ENCODE measurements around the gene CFAP77.

Gene CFAP77

GRCh38 chr9:132395560-132395959, 14.5 kb upstream of the CFAP77 start:
- no peak overlapping the region for H3K4ac ChIP-seq (ENCODE audit: low read depth, low read length)
- no peak overlapping the region for H2BK5ac ChIP-seq (ENCODE audit: low read depth, low read length, poor library complexity)
- no peak overlapping the region for H2AFZ ChIP-seq (ENCODE audit: insufficient read depth, low read length, poor library complexity)
- no peak for DNase-seq
- no peak overlapping the region for H2AK5ac ChIP-seq (ENCODE audit: low read length)
- no peak overlapping the region for H2BK12ac ChIP-seq (ENCODE audit: low read length)
- H3K14ac ChIP-seq (ENCODE audit: low read length): no peak overlapping the region
- no peak overlapping the region for H3K9ac ChIP-seq (ENCODE audit: low read length)
- no peak overlapping the region for H4K12ac ChIP-seq (ENCODE audit: low read depth, low read length)
- H4K8ac ChIP-seq (ENCODE audit: low read depth, low read length): no peak overlapping the region
- H3K27ac ChIP-seq (ENCODE audit: low read depth, low read length): no peak overlapping the region
- H3K4me2 ChIP-seq (ENCODE audit: low read length): no peak overlapping the region
- no peak overlapping the region for H2BK120ac ChIP-seq (ENCODE audit: insufficient read depth, low read length, poor library complexity)
- H4K91ac ChIP-seq (ENCODE audit: low read depth, low read length): no peak overlapping the region
- no peaks in the 10 kb centered on the region for H3K4me1 ChIP-seq (ENCODE audit: control insufficient read depth in 1 of 2, insufficient read depth in 2 of 2, low read length in 2 of 2)
- no CpG with 5 or more reads among the region's 11 CpGs for WGBS (ENCODE audit: extremely low coverage, insufficient coverage, insufficient read length)
- no peak overlapping the region for H3K18ac ChIP-seq (ENCODE audit: low read length)
- H3K9me3 ChIP-seq (ENCODE audit: insufficient read depth, low read depth, low read length): peaks cover 2% of the 10 kb centered on the region
- no peaks in the 10 kb centered on the region for H3K79me1 ChIP-seq (ENCODE audit: low read length)
- H3K23ac ChIP-seq (ENCODE audit: low read length): no peak overlapping the region
- no peak overlapping the region for H3K4me3 ChIP-seq (ENCODE audit: low read depth, low read length)
- H3K27me3 ChIP-seq (ENCODE audit: insufficient read depth, low read length): no peaks in the 10 kb centered on the region
- no peaks in the 10 kb centered on the region for H3K79me2 ChIP-seq (ENCODE audit: control insufficient read depth, insufficient read depth, low read length, poor library complexity)
- H3K36me3 ChIP-seq (ENCODE audit: control insufficient read depth in 1 of 2, insufficient read depth in 2 of 2, low read length in 2 of 2): peaks cover 37 to 62% of the 10 kb centered on the region in 2 experiments

DNA sequence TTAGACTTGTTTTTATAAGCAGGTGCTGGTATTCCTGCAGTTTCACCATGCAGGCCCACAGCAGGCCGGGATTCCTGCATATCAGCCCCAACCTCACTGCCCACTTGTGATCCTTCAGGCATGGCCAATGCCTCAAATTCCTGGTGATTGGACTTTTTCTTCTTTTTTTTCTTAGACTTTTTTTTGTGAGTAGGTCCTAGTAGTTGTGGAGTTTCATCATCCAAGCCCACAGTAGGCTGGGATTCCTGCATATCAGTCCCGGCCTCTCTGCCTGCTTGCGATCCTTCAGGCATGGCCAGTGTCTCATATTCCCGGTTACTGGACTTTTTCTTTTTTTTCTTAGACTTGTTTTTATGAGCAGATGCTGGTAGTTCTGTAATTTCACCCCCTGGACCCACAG, 8.2 kb upstream of the CFAP77 start:
- no CpG with 5 or more reads among the region's 4 CpGs for WGBS (ENCODE audit: extremely low coverage, insufficient coverage, insufficient read length)
- Histone ChIP-seq H3K23ac (ENCODE audit: low read length) (no peak overlapping the region), H4K12ac (ENCODE audit: low read depth, low read length) (no peak overlapping the region), H3K27me3 (ENCODE audit: insufficient read depth, low read length) (no peaks in the 10 kb centered on the region), H2AK5ac (ENCODE audit: low read length) (no peak overlapping the region), H3K14ac (ENCODE audit: low read length) (no peak overlapping the region), H3K4me3 (ENCODE audit: low read depth, low read length) (no peak overlapping the region), H4K91ac (ENCODE audit: low read depth, low read length) (no peak overlapping the region), H2BK12ac (ENCODE audit: low read length) (no peak overlapping the region), H3K27ac (ENCODE audit: low read depth, low read length) (no peak overlapping the region), H2BK5ac (ENCODE audit: low read depth, low read length, poor library complexity) (no peak overlapping the region), H3K4me1 (ENCODE audit: control insufficient read depth in 1 of 2, insufficient read depth in 2 of 2, low read length in 2 of 2) (peaks cover 5% of the 10 kb centered on the region in 2 experiments), H4K8ac (ENCODE audit: low read depth, low read length) (no peak overlapping the region), H2AFZ (ENCODE audit: insufficient read depth, low read length, poor library complexity) (no peak overlapping the region), H3K9ac (ENCODE audit: low read length) (no peak overlapping the region), H2BK120ac (ENCODE audit: insufficient read depth, low read length, poor library complexity) (no peak overlapping the region), H3K4ac (ENCODE audit: low read depth, low read length) (no peak overlapping the region), H3K79me2 (ENCODE audit: control insufficient read depth, insufficient read depth, low read length, poor library complexity) (no peaks in the 10 kb centered on the region), H3K36me3 (ENCODE audit: control insufficient read depth in 1 of 2, insufficient read depth in 2 of 2, low read length in 2 of 2) (peaks cover 28 to 34% of the 10 kb centered on the region in 2 experiments), H3K18ac (ENCODE audit: low read length) (no peak overlapping the region), H3K4me2 (ENCODE audit: low read length) (no peak overlapping the region), H3K9me3 (ENCODE audit: insufficient read depth, low read depth, low read length) (no peaks in the 10 kb centered on the region), H3K79me1 (ENCODE audit: low read length) (peaks cover 2% of the 10 kb centered on the region)
- DNase-seq: no peak

GRCh38 chr9:132404228-132404881, 5.7 kb upstream of the CFAP77 start:
- DNase-seq: no peak
- WGBS (ENCODE audit: extremely low coverage, insufficient coverage, insufficient read length): no CpG with 5 or more reads among the region's 9 CpGs
- no peak overlapping the region for H3K27ac ChIP-seq (ENCODE audit: low read depth, low read length)
- H3K14ac ChIP-seq (ENCODE audit: low read length): no peak overlapping the region
- H3K79me1 ChIP-seq (ENCODE audit: low read length): peaks cover 2% of the 10 kb centered on the region
- H2BK12ac ChIP-seq (ENCODE audit: low read length): no peak overlapping the region
- H3K9ac ChIP-seq (ENCODE audit: low read length): no peak overlapping the region
- H3K36me3 ChIP-seq (ENCODE audit: control insufficient read depth in 1 of 2, insufficient read depth in 2 of 2, low read length in 2 of 2): peaks cover 16 to 18% of the 10 kb centered on the region in 2 experiments
- H3K9me3 ChIP-seq (ENCODE audit: insufficient read depth, low read depth, low read length): no peaks in the 10 kb centered on the region
- no peaks in the 10 kb centered on the region for H3K79me2 ChIP-seq (ENCODE audit: control insufficient read depth, insufficient read depth, low read length, poor library complexity)
- no peak overlapping the region for H3K4me2 ChIP-seq (ENCODE audit: low read length)
- no peak overlapping the region for H4K8ac ChIP-seq (ENCODE audit: low read depth, low read length)
- H2BK5ac ChIP-seq (ENCODE audit: low read depth, low read length, poor library complexity): no peak overlapping the region
- no peak overlapping the region for H2AFZ ChIP-seq (ENCODE audit: insufficient read depth, low read length, poor library complexity)
- no peak overlapping the region for H2BK120ac ChIP-seq (ENCODE audit: insufficient read depth, low read length, poor library complexity)
- no peak overlapping the region for H3K4me3 ChIP-seq (ENCODE audit: low read depth, low read length)
- no peak overlapping the region for H3K18ac ChIP-seq (ENCODE audit: low read length)
- H3K27me3 ChIP-seq (ENCODE audit: insufficient read depth, low read length): peaks cover 4% of the 10 kb centered on the region
- no peak overlapping the region for H2AK5ac ChIP-seq (ENCODE audit: low read length)
- no peak overlapping the region for H3K4ac ChIP-seq (ENCODE audit: low read depth, low read length)
- H4K91ac ChIP-seq (ENCODE audit: low read depth, low read length): no peak overlapping the region
- H3K4me1 ChIP-seq (ENCODE audit: control insufficient read depth in 1 of 2, insufficient read depth in 2 of 2, low read length in 2 of 2): peaks cover 5% of the 10 kb centered on the region in 2 experiments
- H3K23ac ChIP-seq (ENCODE audit: low read length): no peak overlapping the region
- H4K12ac ChIP-seq (ENCODE audit: low read depth, low read length): no peak overlapping the region

- Histone ChIP-seq H2AFZ (ENCODE audit: insufficient read depth, low read length, poor library complexity) (peak within 1 kb of the TSS; percentile 72), H3K4me1 (ENCODE audit: control insufficient read depth in 1 of 2, insufficient read depth in 2 of 2, low read length in 2 of 2) (peaks cover 13 to 20% of the 10 kb centered on the region in 2 experiments), H4K91ac (ENCODE audit: low read depth, low read length) (no peak within 1 kb of the TSS), H3K4ac (ENCODE audit: low read depth, low read length) (peak within 1 kb of the TSS; percentile 84), H3K4me2 (ENCODE audit: low read length) (peak within 1 kb of the TSS; percentile 99), H3K36me3 (ENCODE audit: control insufficient read depth in 1 of 2, insufficient read depth in 2 of 2, low read length in 2 of 2) (peaks cover 5 to 7% of the 10 kb centered on the region in 2 experiments), H2AK5ac (ENCODE audit: low read length) (peak within 1 kb of the TSS; percentile 68), H3K18ac (ENCODE audit: low read length) (peak within 1 kb of the TSS; percentile 8), H4K12ac (ENCODE audit: low read depth, low read length) (peak within 1 kb of the TSS; percentile 85), H3K9ac (ENCODE audit: low read length) (peak within 1 kb of the TSS; percentile 95), H3K9me3 (ENCODE audit: insufficient read depth, low read depth, low read length) (peaks cover 6% of the 10 kb centered on the region), H3K4me3 (ENCODE audit: low read depth, low read length) (peak within 1 kb of the TSS; percentile 81), H2BK120ac (ENCODE audit: insufficient read depth, low read length, poor library complexity) (no peak within 1 kb of the TSS), H3K14ac (ENCODE audit: low read length) (peak within 1 kb of the TSS; percentile 56), H3K79me1 (ENCODE audit: low read length) (peaks cover 2% of the 10 kb centered on the region), H3K27ac (ENCODE audit: low read depth, low read length) (no peak within 1 kb of the TSS), H4K8ac (ENCODE audit: low read depth, low read length) (peak within 1 kb of the TSS; percentile 93), H3K79me2 (ENCODE audit: control insufficient read depth, insufficient read depth, low read length, poor library complexity) (no peaks in the 10 kb centered on the region), H3K27me3 (ENCODE audit: insufficient read depth, low read length) (peaks cover 17% of the 10 kb centered on the region), H2BK12ac (ENCODE audit: low read length) (no peak within 1 kb of the TSS), H3K23ac (ENCODE audit: low read length) (no peak within 1 kb of the TSS), H2BK5ac (ENCODE audit: low read depth, low read length, poor library complexity) (no peak within 1 kb of the TSS)
- peak; percentile 75 to 94 for DNase-seq
- no CpG with 5 or more reads among the region's 33 CpGs for WGBS (ENCODE audit: extremely low coverage, insufficient coverage, insufficient read length)
Measured at GRCh38 chr9:132406554-132407122, 3.4 kb upstream of the CFAP77 start, which contains the start of gene TTF1. Gene TTF1, minus strand, starts transcription at chr9:132406840. Its CDS starts 4,019 bp downstream, at chr9:132402821.
